HG02970 (cell line): ENCODE measurements around the gene NODAL.

ENCODE experiments used
- ATAC-seq: cut with Tn5 transposase; IDR thresholded peaks from one replicate; pipeline ENCODE4 v1.9.1; 2021; ENCODE audit warnings: mild to moderate bottlenecking, moderate library complexity, moderate number of reproducible peaks; ENCODE audit not compliant: unreplicated experiment, low FRiP score

The NODAL gene

GRCh38 chr10:70465278-70465677 is 23.8 kb upstream of the NODAL start:
- no peak for ATAC-seq

- no peak for ATAC-seq
These were observed 21.0 kb upstream of the NODAL start for GRCh38 chr10:70462349-70462984.

- no peak for ATAC-seq
These were observed 20.2 kb upstream of the NODAL start for GRCh38 chr10:70461397-70462348.

DNA sequence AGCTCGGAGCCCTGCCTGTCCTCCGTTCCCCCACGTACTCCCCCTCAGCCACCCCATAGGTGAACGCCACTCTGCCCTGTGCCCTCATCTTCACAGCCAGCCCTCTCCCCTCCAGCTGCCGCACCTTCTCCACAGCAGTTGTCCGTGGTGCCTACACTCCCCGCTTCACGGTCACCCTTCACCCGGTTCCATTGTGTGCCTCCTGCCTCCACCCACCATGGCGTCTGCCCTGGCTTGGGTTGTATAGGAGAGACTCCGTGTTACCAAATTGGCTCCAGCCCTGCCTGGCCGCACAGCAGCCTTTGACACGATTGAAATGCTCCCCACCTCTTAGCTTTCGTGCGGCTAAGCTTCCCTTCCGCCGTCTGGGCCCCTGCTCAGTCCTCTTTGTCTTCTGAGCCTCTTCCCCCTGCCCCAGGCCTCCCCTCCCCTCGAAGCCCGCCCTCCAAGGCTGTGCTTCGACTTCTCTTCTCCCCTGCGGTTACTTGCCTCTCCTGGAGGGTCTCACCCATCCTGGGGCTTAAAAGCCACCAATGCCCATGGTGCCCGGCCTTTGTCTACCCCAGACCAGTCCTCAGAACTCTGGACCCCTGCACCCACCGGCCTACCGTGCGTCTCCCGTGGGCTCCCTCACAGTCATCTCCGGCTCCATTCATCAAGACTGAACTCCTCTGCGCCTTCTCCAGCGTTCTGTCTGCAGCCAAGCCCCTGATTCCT is 18.5 kb upstream of the NODAL start:
- ATAC-seq: no peak

DNA sequence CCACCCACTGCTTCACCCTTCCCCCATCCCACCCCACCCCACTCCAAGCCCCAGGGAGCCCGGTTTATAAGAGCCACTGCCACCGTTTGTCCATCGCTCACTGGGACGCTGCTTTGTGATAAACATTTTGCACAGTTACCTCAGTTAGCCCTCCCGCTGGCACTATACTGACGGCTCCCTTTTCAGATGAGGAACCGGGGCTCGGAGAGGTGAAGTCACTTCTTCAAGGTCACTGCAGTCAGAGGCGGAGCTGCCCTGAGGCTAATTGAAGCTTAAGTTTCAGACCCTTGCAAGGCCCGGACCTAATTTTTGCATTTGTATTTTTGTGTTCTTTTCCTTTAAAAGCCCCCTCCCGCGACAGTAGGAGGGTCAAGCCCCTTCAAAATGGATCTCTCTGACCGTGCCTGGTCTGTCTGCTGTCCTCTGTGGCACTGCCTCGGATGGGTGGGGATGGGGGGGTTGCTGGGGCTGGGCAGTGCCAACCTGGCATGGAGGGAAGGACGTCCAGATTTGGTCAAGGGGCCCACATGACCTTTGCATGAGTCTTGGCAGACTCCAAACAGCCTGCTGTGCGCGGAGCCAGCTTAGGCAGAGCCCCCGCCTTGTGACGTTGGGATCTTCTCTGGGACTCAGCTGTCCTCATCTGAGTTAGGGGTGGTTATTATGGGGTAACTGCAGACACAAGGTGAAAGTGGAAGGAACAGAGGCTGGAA is 17.7 kb upstream of the NODAL start:
- ATAC-seq: no peak

DNA sequence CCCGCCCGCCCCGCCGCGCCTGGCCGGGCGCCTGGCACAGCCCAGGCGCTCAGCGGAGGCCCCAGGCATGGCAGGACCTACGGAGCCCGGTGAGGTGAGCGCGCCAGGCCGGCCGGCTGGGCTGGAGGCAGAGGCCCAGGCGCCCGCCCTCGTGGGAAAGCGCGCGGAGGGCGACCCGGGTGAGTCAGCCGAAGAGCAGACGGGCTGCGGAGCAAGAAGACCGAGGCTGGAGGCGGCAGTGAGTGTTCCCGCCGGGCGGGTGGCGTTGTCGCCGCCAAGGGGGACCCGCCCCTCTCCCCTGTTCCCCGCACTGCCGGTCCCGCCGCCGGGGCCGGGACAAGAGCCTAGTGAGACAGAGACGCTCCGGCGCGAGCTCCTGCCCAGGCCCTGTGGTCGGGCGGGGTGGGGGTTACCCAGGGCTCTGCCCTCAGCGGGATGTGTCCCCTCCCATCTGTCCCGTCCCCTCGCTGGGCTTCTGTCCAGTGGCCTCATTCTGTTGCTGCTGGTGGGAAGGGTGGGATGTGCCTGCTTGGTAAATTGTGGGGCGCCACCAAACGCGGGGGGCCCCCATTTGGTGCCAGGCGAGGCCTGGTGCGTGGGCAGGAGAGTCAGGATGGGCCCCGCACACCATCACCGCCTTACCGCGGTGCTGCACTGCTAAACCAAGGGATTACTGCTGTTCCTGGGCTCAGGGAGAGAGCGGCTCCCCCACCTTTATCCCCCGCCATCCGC is 17.0 kb upstream of the NODAL start:
- ATAC-seq: no peak

DNA sequence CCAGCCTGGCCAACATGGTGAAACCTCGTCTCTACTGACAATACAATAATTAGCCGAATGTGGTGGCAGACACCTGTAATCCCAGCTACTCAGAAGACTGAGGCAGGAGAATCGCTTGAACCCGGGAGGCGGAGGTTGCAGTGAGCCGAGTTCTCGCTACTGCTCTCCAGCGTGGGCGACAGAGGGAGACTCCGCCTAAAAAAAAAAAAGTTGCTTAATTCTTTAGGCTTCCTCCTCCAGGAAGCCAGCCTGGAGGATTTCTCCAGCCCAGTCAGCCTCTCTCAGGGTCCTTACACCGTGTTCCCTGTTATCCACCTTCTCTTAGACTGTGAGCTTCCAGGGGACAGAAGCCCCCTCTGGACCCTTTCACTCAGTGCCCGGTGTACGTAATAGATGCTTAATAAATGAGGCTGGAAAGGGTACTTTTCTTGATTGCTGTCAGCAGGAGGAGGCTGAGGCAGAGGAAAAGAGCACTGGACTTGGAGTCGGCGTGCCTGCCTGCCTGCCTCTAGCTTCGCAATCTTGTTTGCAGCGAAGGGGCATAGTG is 16.4 kb upstream of the NODAL start:
- ATAC-seq: no peak

- no peak for ATAC-seq
These were observed 14.7 kb upstream of the NODAL start for GRCh38 chr10:70456164-70456563.

DNA sequence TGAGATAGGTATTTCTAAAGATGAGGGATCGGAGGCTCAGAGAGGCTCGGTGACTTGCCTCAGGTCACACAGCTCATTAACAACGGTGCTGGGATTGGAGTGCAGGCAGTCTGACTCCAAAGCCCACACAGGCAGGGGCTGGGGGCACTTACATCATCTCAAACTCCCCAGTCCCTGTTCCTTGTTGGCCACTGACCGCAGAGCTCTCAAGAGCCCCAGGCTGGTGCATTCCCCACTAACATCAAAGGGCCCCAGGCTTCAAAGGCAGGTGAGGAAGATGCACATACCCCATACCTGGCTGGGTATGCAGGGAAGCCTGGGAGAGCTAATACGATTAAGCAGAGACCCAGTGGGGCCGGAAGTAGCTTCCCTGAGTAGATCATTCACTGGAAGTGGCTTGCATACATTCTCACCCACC is 13.7 kb upstream of the NODAL start:
- ATAC-seq: no peak

DNA sequence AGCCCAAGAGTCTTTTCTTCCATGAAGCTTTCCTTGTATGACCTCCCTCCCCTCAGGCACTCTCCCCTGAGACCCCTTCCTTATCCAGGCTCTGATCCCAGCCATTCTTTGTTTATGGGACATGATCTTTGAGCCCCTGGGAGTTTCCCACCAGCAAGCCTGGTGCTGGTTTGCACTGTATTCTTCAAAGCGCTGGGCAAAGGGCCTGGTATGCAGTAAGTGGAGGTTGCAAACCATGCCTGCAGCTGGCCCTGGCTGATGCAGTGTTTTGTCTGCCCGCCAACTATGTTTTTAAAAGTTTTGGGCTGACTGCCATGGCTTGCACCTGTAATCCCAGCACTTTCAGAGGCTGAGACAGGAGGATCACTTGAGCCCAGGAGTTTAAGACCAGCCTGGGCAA is 6.8 kb upstream of the NODAL start:
- ATAC-seq: no peak

DNA sequence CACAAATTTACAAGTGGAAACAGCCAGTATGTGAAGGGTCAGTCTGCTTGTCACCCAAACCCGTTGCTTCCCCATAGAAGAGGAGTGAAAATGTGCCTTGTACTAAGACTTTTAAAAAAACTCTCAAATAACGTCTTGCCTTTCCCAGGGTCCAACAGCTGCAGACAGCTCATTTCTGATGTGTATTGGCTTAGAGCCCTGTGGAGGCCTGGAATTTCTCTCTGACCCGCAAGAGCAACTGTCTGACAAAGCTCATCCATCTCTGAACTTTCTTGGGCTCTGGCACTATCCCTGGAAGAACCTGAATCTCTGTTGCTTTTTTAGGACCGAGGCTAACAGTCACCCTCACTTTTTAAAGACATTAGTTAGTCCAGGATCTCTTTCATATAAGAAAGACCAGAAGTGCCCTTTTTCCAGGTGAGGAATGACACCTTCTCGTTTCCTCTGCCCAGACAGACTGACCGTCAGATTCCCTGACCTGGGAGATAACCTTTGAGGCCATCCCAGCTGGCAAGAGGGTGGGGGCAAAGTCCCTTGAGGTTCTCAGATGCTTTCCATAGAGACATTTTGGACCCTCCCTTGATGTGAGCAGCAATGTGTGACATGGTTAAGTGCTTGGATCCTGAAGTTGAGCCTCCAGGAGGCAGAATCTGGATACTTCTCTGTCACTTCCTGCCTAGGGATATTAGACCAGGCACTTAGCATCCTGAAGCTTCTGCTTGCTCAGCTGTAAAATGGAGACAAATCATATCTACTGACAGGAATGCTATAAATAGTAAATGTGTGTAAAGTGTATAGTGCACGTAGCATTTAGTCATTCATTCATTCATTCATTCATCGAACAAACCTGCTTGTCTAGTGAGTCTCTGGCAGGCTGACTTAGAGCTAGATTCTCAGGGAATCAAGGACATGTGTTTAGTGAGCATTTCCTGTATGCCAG is 4.5 kb upstream of the NODAL start:
- ATAC-seq: no peak

- no peak for ATAC-seq
These were observed 3.3 kb upstream of the NODAL start for GRCh38 chr10:70444744-70445143.

DNA sequence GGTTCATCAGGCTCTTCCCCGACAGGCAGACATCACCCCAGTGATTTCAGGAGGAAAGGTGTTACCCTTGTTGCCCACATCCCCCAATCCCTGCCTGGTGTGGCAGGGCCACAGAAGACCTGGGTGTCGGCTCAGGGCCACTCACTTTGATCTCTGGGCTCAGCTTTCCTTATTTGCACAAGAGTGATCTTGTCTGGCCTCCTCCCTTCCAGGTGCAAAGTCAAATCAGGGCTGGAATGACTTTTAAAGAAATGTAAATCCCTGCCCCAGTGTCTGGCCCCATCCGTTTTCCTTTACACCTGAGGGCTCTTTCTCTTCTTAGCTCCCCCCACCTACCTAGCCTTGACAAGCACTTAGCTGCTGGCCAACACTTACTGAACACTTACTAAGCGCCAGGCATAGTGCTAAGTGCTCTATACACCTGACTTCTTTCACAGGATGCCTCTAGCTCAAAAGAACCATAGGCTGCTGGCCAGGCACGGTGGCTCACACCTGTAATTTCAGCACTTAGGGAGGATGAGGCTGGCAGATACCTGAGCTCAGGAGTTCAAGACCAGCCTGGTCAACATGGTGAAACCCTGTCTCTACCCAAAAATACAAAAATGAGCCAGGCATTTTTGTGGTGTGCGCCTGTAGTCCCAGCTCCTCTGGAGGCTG is 979 bp upstream of the NODAL start:
- ATAC-seq: no peak

- ATAC-seq: no peak
These were observed 421 bp upstream of the NODAL start for GRCh38 chr10:70441895-70442309.

DNA sequence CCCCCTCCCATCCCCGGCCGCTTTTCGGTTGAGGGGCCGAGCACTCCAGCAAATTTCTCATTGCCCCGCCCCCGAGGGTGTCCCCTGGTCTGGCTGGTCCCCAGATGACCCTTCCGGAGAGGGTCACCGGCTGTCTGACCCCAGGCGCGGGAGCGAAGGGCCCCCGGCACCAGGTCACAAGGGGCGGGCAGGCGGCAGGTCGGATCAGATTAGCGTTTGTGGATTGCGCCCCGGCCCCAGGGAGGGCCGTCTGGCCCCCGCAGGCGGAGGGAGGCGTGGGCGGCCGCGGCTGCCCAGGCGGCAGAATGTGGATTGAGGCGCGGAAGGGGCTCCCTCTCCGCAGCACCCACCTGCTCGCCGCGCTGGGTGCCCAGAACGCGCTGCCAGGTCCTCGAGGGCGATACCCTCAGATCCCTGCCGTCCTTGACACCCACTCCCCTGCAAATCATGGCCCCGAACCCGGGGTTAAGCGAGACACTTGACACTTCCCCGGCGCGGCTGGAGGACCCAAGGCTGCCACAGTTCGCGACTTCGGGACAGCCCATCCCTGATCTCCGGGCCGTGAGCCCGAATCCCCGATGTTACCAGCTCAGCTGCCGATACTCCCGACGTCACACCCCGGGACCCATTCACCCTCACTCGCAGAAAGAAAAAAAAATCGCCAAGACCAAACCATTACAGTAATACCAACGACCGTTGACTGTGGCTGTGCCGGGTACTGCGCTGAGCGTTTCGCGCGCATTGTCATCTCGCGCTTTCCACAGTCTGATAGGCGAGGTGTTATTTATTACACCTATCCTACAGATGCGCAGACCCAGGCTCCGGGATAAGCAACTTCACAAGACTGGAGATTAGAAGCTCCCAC is 953 bp downstream of the NODAL start:
- no peak for ATAC-seq

- ATAC-seq: no peak
These were observed 3.8 kb downstream of the NODAL start for GRCh38 chr10:70437721-70438120.
